MM.1S (cell line): ENCODE measurements around the gene MIEN1.

ENCODE experiments used
- EZH2 ChIP-seq: fragments of 300-600 bp; sonication (generic); optimal IDR thresholded peaks from 2 replicates; pipeline ENCODE3; 2017; ENCODE audit warnings: low read depth, mild to moderate bottlenecking, antibody characterized with exemption, low read length, mixed read lengths
- EZH2phosphoT487 ChIP-seq: fragments of 300-600 bp; sonication (generic); IDR thresholded peaks from 2 replicates; pipeline ENCODE4 v1.6.1; 2018; ENCODE audit warnings: antibody characterized with exemption, low read length
- TF ChIP-seq, protein P1 (sequence below): fragments of 300-600 bp; sonication (generic); IDR thresholded peaks from 2 replicates; pipeline ENCODE4 v1.5.1; 2016; ENCODE audit warnings: antibody characterized with exemption, low read length, mixed read lengths

DNA sequence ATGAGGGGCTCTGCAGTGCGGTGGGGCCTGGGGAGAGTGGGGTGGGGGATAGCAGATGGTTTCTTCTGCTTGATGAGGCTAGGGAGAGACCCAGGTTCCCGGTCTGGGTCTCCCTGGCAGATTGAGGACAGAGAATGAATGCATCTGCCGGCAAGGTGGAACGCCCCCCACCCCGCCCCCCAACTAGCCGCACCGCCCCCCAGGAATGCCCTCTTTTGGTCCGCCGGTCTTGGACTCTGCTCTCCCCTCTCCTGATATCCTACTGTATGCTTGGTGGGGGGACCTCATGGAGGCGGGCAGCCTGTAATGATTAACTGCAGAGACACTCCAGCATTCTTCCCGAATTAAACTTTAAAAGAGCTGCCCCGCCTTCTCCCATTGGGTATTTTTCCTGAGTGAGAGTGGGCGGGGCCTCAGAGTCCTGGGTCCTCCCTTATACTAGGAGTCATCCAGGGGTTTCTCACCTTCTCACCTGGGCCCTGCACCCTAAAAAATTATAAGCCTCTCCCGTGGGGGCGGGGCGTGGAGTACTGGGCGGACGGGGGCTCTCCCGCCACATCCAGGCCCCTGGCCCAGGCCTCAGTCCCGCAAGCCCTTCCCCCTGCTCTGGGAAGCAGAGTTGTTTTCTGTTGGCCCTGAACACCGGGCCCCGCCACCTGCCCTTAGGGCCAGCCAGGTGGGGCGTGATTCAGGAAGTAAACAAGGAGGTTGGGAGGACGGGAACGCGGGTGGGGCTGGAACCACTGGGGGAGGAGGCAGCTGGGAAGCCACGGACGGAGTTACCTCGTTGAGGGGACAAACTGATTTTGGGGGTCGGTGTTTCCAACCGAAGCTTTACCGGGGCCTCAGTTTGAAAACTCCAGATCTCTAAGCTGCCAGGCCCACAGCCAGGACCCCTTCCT lies 8.9 kb upstream of the MIEN1 start:
- TF ChIP-seq, protein P1, sequence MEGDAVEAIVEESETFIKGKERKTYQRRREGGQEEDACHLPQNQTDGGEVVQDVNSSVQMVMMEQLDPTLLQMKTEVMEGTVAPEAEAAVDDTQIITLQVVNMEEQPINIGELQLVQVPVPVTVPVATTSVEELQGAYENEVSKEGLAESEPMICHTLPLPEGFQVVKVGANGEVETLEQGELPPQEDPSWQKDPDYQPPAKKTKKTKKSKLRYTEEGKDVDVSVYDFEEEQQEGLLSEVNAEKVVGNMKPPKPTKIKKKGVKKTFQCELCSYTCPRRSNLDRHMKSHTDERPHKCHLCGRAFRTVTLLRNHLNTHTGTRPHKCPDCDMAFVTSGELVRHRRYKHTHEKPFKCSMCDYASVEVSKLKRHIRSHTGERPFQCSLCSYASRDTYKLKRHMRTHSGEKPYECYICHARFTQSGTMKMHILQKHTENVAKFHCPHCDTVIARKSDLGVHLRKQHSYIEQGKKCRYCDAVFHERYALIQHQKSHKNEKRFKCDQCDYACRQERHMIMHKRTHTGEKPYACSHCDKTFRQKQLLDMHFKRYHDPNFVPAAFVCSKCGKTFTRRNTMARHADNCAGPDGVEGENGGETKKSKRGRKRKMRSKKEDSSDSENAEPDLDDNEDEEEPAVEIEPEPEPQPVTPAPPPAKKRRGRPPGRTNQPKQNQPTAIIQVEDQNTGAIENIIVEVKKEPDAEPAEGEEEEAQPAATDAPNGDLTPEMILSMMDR, result no peak
- TF ChIP-seq EZH2phosphoT487 (no peak), EZH2 (no peak)
